ENCODE results near the gene NXPH3.

DNA sequence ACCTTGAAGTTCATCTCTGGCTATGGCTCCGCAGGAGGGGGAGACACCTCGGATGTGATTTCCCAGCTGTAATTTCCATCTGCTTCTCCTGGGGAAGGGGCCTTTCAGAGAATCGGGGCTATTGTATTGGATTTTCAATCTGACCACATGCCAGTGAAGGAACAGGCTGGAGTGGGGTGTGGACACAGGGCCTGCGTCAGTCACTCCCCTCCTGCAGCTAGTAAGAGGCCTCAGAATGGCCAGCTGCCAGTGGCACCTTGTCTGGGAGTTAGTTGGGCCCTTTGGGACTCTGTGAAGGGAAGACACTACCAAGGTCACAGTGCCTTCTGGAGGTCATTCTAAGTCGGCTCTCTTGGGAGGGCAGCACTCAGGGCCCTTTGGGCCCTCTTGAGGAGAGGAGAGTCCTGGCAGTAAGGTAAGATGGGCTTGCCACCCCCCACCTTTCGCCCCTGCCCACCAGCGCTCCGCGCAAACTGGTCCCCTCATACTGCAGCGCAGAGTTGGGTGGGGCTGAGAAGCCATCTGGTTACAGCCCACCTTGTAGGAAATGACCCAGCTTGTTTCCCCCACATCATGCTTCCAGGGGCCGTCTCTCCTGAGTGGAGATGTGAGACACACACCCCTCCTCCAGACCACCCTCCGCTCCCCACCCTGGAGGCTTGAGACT lies 5.4 kb downstream of the NXPH3 start:
- TF ChIP-seq, protein P1, sequence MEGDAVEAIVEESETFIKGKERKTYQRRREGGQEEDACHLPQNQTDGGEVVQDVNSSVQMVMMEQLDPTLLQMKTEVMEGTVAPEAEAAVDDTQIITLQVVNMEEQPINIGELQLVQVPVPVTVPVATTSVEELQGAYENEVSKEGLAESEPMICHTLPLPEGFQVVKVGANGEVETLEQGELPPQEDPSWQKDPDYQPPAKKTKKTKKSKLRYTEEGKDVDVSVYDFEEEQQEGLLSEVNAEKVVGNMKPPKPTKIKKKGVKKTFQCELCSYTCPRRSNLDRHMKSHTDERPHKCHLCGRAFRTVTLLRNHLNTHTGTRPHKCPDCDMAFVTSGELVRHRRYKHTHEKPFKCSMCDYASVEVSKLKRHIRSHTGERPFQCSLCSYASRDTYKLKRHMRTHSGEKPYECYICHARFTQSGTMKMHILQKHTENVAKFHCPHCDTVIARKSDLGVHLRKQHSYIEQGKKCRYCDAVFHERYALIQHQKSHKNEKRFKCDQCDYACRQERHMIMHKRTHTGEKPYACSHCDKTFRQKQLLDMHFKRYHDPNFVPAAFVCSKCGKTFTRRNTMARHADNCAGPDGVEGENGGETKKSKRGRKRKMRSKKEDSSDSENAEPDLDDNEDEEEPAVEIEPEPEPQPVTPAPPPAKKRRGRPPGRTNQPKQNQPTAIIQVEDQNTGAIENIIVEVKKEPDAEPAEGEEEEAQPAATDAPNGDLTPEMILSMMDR (IDR thresholded peaks at IDR 0.05), result no peak
- no peak for TF ChIP-seq POLR2A (IDR thresholded peaks at IDR 0.05)

Data from esophagus squamous epithelium (tissue), 4 donors.